ENCODE data around the gene SOX6.

The SOX6 gene

GRCh38 chr11:15956302-15956701, 400.0 kb downstream of the SOX6 start:
- DNase-seq (ENCODE audit: insufficient read length, low spot score) (no peak), FAIRE-seq (no peak)
- TF ChIP-seq CTCF (IDR thresholded peaks at IDR 0.05; ENCODE audit: insufficient read depth, missing control alignments), result no peak

GRCh38 chr11:15955595-15955994, 400.8 kb downstream of the SOX6 start:
- FAIRE-seq (no peak), DNase-seq (ENCODE audit: insufficient read length, low spot score) (no peak)
- no peak for TF ChIP-seq CTCF (IDR thresholded peaks at IDR 0.05; ENCODE audit: insufficient read depth, missing control alignments)

GRCh38 chr11:15947681-15948648, 408.4 kb downstream of the SOX6 start:
- DNase-seq (ENCODE audit: insufficient read length, low spot score) (no peak), FAIRE-seq (no peak)
- TF ChIP-seq CTCF (IDR thresholded peaks at IDR 0.05; ENCODE audit: insufficient read depth, missing control alignments), result no peak

- DNase-seq (ENCODE audit: insufficient read length, low spot score) (no peak), FAIRE-seq (no peak)
- TF ChIP-seq CTCF (IDR thresholded peaks at IDR 0.05; ENCODE audit: insufficient read depth, missing control alignments), result no peak
Measured at GRCh38 chr11:15945726-15946125, 410.6 kb downstream of the SOX6 start.

GRCh38 chr11:15944460-15944859, 411.9 kb downstream of the SOX6 start:
- TF ChIP-seq CTCF (IDR thresholded peaks at IDR 0.05; ENCODE audit: insufficient read depth, missing control alignments), result no peak
- no peak for FAIRE-seq
- no peak for DNase-seq (ENCODE audit: insufficient read length, low spot score)

- TF ChIP-seq CTCF (IDR thresholded peaks at IDR 0.05; ENCODE audit: insufficient read depth, missing control alignments), result no peak
- DNase-seq (ENCODE audit: insufficient read length, low spot score), result no peak
- no peak for FAIRE-seq
Measured at GRCh38 chr11:15943418-15944197, 412.7 kb downstream of the SOX6 start.
